Suprapubic skin (tissue), 4 donors: ENCODE results near the gene MORC2. TPM values are rescaled to one million over a fixed set of nuclear protein-coding genes. Genes with fewer than 3 reads are reported as not detected.

Source experiments
- DNase-seq, 2 donors: peaks; one replicate each; pipeline ENCODE4 v3.0.0-alpha.2; 2019; ENCODE audit warnings: low spot score in 2 of 2
- H3K27ac ChIP-seq: fragments of 200-600 bp; sonication (generic); one replicate; pipeline ENCODE4 v1.5.1; 2019
- H3K27me3 ChIP-seq: fragments of 200-600 bp; sonication (generic); one replicate; pipeline ENCODE4 v1.5.1; 2019
- H3K36me3 ChIP-seq: fragments of 200-600 bp; sonication (generic); one replicate; pipeline ENCODE4 v1.5.1; 2019
- H3K4me1 ChIP-seq: fragments of 200-600 bp; sonication (generic); one replicate; pipeline ENCODE4 v1.5.1; 2019
- H3K4me3 ChIP-seq: fragments of 200-600 bp; sonication (generic); one replicate; pipeline ENCODE4 v1.5.1; 2019; ENCODE audit warnings: mild to moderate bottlenecking
- H3K9me3 ChIP-seq: fragments of 200-600 bp; sonication (generic); one replicate; pipeline ENCODE4 v1.5.1; 2019
- CTCF ChIP-seq, 2 donors: fragments of 200-600 bp in 1 of 2; fragments of 450-650 bp in 1 of 2; sonication (generic) in 1 of 2; IDR thresholded peaks; one replicate each; pipeline ENCODE4 v1.5.1; 2016 to 2019; ENCODE audit warnings: antibody characterized with exemption in 2 of 2, mild to moderate bottlenecking in 1 of 2, moderate library complexity in 1 of 2
- EP300 ChIP-seq: sonication (generic); formaldehyde crosslinking; IDR thresholded peaks from one replicate; pipeline ENCODE4 v1.6.1; 2017; ENCODE audit warnings: antibody characterized with exemption
- POLR2A ChIP-seq, 2 donors: fragments of 450-650 bp; IDR thresholded peaks; one replicate each; pipeline ENCODE4 v1.6.1; 2017; ENCODE audit warnings: antibody characterized with exemption in 2 of 2, mild to moderate bottlenecking in 2 of 2, moderate library complexity in 2 of 2
- POLR2AphosphoS5 ChIP-seq, 3 donors: sonication (generic); formaldehyde crosslinking; IDR thresholded peaks; one replicate each; pipeline ENCODE4 v1.6.1; 2017; ENCODE audit warnings: antibody characterized with exemption in 3 of 3
- WGBS: methylation state at CpG from one replicate; pipeline ENCODE4 v1.1.5; 2018; 5-methylcytosine and 5-hydroxymethylcytosine counted together
- total RNA-seq, 4 donors: library from RNA; depleted of rRNA; stranded (reverse); fragments of >200 nt; gene quantifications; one replicate each; pipeline ENCODE4 v1.1.0, GENCODE V29; 2016

MORC2 gene
- total RNA-seq, 4 donors from 2014 or later = 12.9 to 38.7 (median 21.3) TPM

GRCh38 chr22:30889996-30890480 lies 78.5 kb downstream of the MORC2 start:
- no peak overlapping the region for H3K27ac ChIP-seq
- no peaks in the 10 kb centered on the region for H3K9me3 ChIP-seq
- WGBS = 93% methylated on average over 9 of the region's 9 CpGs
- no peak for TF ChIP-seq POLR2AphosphoS5 (IDR thresholded peaks at IDR 0.05)
- TF ChIP-seq POLR2A (IDR thresholded peaks at IDR 0.05) = no peak
- TF ChIP-seq EP300 = no peak
- no peak for TF ChIP-seq CTCF (IDR thresholded peaks at IDR 0.05)
- DNase-seq = peak; percentile 17 to 52
- no peak overlapping the region for H3K4me3 ChIP-seq
- H3K36me3 ChIP-seq = peaks cover 12% of the 10 kb centered on the region
- H3K4me1 ChIP-seq = no peaks in the 10 kb centered on the region
- no peaks in the 10 kb centered on the region for H3K27me3 ChIP-seq

- TF ChIP-seq POLR2A (IDR thresholded peaks at IDR 0.05) (no peak), EP300 (no peak), POLR2AphosphoS5 (IDR thresholded peaks at IDR 0.05) (no peak), CTCF (IDR thresholded peaks at IDR 0.05) (no peak)
- DNase-seq = peak; percentile 50 to 56
- 95% methylated on average over 11 of the region's 17 CpGs for WGBS
Observed at GRCh38 chr22:30889268-30889995, 79.1 kb downstream of the MORC2 start.

GRCh38 chr22:30887861-30888260 lies 80.7 kb downstream of the MORC2 start:
- H3K27me3 ChIP-seq = no peaks in the 10 kb centered on the region
- H3K4me3 ChIP-seq = no peak overlapping the region
- peak; percentile 45 to 58 for DNase-seq
- peaks cover 5% of the 10 kb centered on the region for H3K36me3 ChIP-seq
- no peaks in the 10 kb centered on the region for H3K9me3 ChIP-seq
- H3K27ac ChIP-seq = no peak overlapping the region
- 97% methylated on average over 5 of the region's 5 CpGs for WGBS
- no peak for TF ChIP-seq CTCF (IDR thresholded peaks at IDR 0.05)
- no peak for TF ChIP-seq POLR2A (IDR thresholded peaks at IDR 0.05)
- TF ChIP-seq POLR2AphosphoS5 (IDR thresholded peaks at IDR 0.05) = no peak
- no peak for TF ChIP-seq EP300
- H3K4me1 ChIP-seq = no peaks in the 10 kb centered on the region

More at GRCh38 chr22:30889268-30889995, 79.1 kb downstream of the MORC2 start:
- Histone ChIP-seq H3K36me3 (peaks cover 12% of the 10 kb centered on the region), H3K4me1 (no peaks in the 10 kb centered on the region), H3K9me3 (no peaks in the 10 kb centered on the region), H3K27me3 (no peaks in the 10 kb centered on the region), H3K27ac (no peak overlapping the region), H3K4me3 (no peak overlapping the region)

DNA sequence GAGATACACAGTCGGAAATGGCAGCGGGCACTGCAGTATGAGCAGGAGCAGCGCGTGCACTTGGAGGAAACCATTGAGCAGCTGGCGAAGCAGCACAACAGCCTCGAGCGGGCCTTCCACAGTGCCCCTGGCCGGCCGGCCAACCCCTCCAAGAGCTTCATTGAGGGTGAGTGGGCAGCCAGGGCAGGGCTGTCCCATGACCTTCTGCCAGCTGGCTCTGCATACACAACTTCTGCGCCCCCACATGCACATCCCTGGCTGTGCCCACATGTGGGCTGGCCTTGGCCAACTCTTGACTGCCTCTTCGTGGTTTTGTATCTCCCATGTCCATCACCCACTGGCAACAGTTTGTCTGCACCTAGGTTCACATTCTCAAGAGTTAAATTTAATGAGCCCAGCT lies 81.1 kb downstream of the MORC2 start:
- peak; percentile 40 for DNase-seq
- Histone ChIP-seq H3K27ac (no peak overlapping the region), H3K27me3 (no peaks in the 10 kb centered on the region), H3K9me3 (no peaks in the 10 kb centered on the region), H3K36me3 (peaks cover 5% of the 10 kb centered on the region), H3K4me3 (no peak overlapping the region), H3K4me1 (no peaks in the 10 kb centered on the region)
- WGBS = 93% methylated on average over 7 of the region's 11 CpGs
- no peak for TF ChIP-seq POLR2A (IDR thresholded peaks at IDR 0.05)
- TF ChIP-seq POLR2AphosphoS5 (IDR thresholded peaks at IDR 0.05) = no peak
- TF ChIP-seq CTCF (IDR thresholded peaks at IDR 0.05) = no peak
- no peak for TF ChIP-seq EP300

DNA sequence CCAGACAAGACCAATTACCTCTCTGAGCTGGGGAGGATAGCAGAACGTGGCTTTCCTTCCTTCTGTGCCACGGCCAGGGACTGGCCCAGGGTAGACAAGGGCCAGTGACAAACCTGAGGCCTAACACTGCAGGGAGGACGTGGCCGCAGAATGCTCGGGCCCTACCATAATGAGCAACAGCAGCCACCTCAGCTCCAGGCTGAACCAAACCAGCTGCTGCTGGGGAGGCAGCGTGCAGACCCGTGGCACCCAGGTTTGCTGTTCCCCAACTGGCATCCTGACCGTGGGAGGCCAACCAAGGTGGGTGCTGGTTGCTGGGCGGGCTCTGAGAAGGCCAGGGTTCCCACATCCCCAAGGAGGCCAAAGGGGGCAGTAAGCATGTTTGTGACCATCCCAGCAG lies 83.0 kb downstream of the MORC2 start:
- Histone ChIP-seq H3K9me3 (no peaks in the 10 kb centered on the region), H3K27me3 (no peaks in the 10 kb centered on the region), H3K27ac (no peak overlapping the region), H3K36me3 (peaks cover 5% of the 10 kb centered on the region), H3K4me3 (no peak overlapping the region), H3K4me1 (no peaks in the 10 kb centered on the region)
- no peak for DNase-seq
- WGBS = 80% methylated on average over 5 of the region's 9 CpGs
- TF ChIP-seq POLR2AphosphoS5 (IDR thresholded peaks at IDR 0.05) (no peak), EP300 (no peak), POLR2A (IDR thresholded peaks at IDR 0.05) (no peak), CTCF (IDR thresholded peaks at IDR 0.05) (no peak)
